NB4 (cell line): ENCODE data around the gene RBMS1.

ENCODE experiments used
- POLR2A ChIP-seq: IDR thresholded peaks from 2 replicates; pipeline ENCODE4 v1.6.1; 2011; ENCODE audit warnings: mild to moderate bottlenecking; ENCODE audit not compliant: insufficient read length; ENCODE audit errors: extremely low read depth
- TF ChIP-seq, protein P1 (sequence below): IDR thresholded peaks from one replicate; pipeline ENCODE4 v1.5.1; 2012; ENCODE audit warnings: low read depth, low read length

- TF ChIP-seq, protein P1, sequence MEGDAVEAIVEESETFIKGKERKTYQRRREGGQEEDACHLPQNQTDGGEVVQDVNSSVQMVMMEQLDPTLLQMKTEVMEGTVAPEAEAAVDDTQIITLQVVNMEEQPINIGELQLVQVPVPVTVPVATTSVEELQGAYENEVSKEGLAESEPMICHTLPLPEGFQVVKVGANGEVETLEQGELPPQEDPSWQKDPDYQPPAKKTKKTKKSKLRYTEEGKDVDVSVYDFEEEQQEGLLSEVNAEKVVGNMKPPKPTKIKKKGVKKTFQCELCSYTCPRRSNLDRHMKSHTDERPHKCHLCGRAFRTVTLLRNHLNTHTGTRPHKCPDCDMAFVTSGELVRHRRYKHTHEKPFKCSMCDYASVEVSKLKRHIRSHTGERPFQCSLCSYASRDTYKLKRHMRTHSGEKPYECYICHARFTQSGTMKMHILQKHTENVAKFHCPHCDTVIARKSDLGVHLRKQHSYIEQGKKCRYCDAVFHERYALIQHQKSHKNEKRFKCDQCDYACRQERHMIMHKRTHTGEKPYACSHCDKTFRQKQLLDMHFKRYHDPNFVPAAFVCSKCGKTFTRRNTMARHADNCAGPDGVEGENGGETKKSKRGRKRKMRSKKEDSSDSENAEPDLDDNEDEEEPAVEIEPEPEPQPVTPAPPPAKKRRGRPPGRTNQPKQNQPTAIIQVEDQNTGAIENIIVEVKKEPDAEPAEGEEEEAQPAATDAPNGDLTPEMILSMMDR = no peak
- TF ChIP-seq POLR2A = no peak
Observed at GRCh38 chr2:160255408-160255807, 238.2 kb downstream of the RBMS1 start.
